Measurements from ENCODE around the gene GPANK1.
A peak's percentile ranks its signal among the peaks of the same experiment; 100 is the strongest.

Gene GPANK1

GRCh38 chr6:31631209-31631608, 33.6 kb downstream of the GPANK1 start:
- CTCF ChIA-PET, result no interaction called here
- POLR2A ChIA-PET (ENCODE audit: low non-redundant PET), result no interaction called here
- TF ChIP-seq CTCF (conservative IDR thresholded peaks at IDR 0.05; ENCODE audit: low read depth), result no peak
- H3K27ac ChIP-seq, result peak overlapping the region; percentile 46; the same call in 1 of the 2 replicates
- no peak for DNase-seq (ENCODE audit: low spot score)

GRCh38 chr6:31630177-31630934, 34.4 kb downstream of the GPANK1 start:
- POLR2A ChIA-PET (ENCODE audit: low non-redundant PET), result no interaction called here

GRCh38 chr6:31629014-31629413, 35.8 kb downstream of the GPANK1 start:
- H3K27ac ChIP-seq, result peak overlapping the region; percentile 14
- no peak for TF ChIP-seq CTCF (conservative IDR thresholded peaks at IDR 0.05; ENCODE audit: low read depth)
- ChIA-PET POLR2A (ENCODE audit: low non-redundant PET) (no interaction called here), CTCF (no interaction called here)
- no peak for DNase-seq (ENCODE audit: low spot score)

More at GRCh38 chr6:31630177-31630934, 34.4 kb downstream of the GPANK1 start:
- CTCF ChIA-PET, result no interaction called here
- no peak for DNase-seq (ENCODE audit: low spot score)
- peak overlapping the region; percentile 46 for H3K27ac ChIP-seq
- no peak for TF ChIP-seq CTCF (conservative IDR thresholded peaks at IDR 0.05; ENCODE audit: low read depth)

- CTCF ChIA-PET, result interaction anchor here (0.5 kb wide), 1 partner anchor 9 kb away, joined by 3 read pairs; no protein-coding TSS in a partner anchor
- H3K27ac ChIP-seq, result peak overlapping the region; percentile 25; the same call in 1 of the 2 replicates
- no peak for TF ChIP-seq CTCF (conservative IDR thresholded peaks at IDR 0.05; ENCODE audit: low read depth)
- POLR2A ChIA-PET (ENCODE audit: low non-redundant PET), result no interaction called here
- DNase-seq (ENCODE audit: low spot score), result no peak
Measured at GRCh38 chr6:31627690-31628287, 37.0 kb downstream of the GPANK1 start.

GRCh38 chr6:31626952-31627351, 37.8 kb downstream of the GPANK1 start:
- no peak overlapping the region for H3K27ac ChIP-seq
- no peak for TF ChIP-seq CTCF (conservative IDR thresholded peaks at IDR 0.05; ENCODE audit: low read depth)
- DNase-seq (ENCODE audit: low spot score), result no peak
- ChIA-PET POLR2A (ENCODE audit: low non-redundant PET) (no interaction called here), CTCF (no interaction called here)

- ChIA-PET CTCF (interaction anchor here (1.0 kb wide), 1 partner anchor 15 kb away, joined by 3 read pairs; no protein-coding TSS in a partner anchor), POLR2A (ENCODE audit: low non-redundant PET) (interaction anchor here (1.4 kb wide), 1 partner anchor 29 kb away, joined by 4 read pairs; the partner anchor contains the start of gene BAG6)
- DNase-seq (ENCODE audit: low spot score), result no peak
- no peak overlapping the region for H3K27ac ChIP-seq
- TF ChIP-seq CTCF (conservative IDR thresholded peaks at IDR 0.05; ENCODE audit: low read depth), result no peak
Measured at GRCh38 chr6:31624070-31624469, 40.7 kb downstream of the GPANK1 start.

Measured in RWPE1 (cell line).